ENCODE data around the gene SUSD2. TPM values are rescaled to one million over a fixed set of nuclear protein-coding genes. Genes with fewer than 3 reads are reported as not detected.
A peak's percentile ranks its signal among the peaks of the same experiment; 100 is the strongest.

SUSD2 gene
- total and polyA plus RNA-seq, 4 donors: 0.14 to 2.5 (median 0.52) TPM

- Histone ChIP-seq H3K9ac (ENCODE audit: low read depth in 1 of 2, low read length in 2 of 2) (no peak overlapping the region), H3K36me3 (ENCODE audit: control insufficient read depth in 4 of 4, insufficient read depth in 3 of 4, low read depth in 1 of 4, low read length in 3 of 4) (no peaks in the 10 kb centered on the region), H3K9me3 (ENCODE audit: control insufficient read depth in 4 of 4, low read length in 3 of 4) (no peaks in the 10 kb centered on the region), H3K27ac (ENCODE audit: low read depth in 1 of 2, low read length in 2 of 2) (peak overlapping the region in 1 of 2 donors; percentile 30), H3K4me1 (ENCODE audit: control insufficient read depth in 4 of 4, insufficient read depth in 4 of 4, low read length in 3 of 4) (peaks cover 9 to 25% (median 13%) of the 10 kb centered on the region in 4 donors), H3K4me3 (ENCODE audit: low read depth in 1 of 3, low read length in 3 of 3) (no peak overlapping the region), H3K27me3 (ENCODE audit: control insufficient read depth in 4 of 4, insufficient read depth in 4 of 4, low read length in 3 of 4) (no peaks in the 10 kb centered on the region)
- TF ChIP-seq SP1 (IDR thresholded peaks at IDR 0.05) (no peak), YY1 (IDR thresholded peaks at IDR 0.05) (no peak), NR2F2 (IDR thresholded peaks at IDR 0.05) (no peak), ATF3 (IDR thresholded peaks at IDR 0.05) (no peak), CTCF (IDR thresholded peaks at IDR 0.05; ENCODE audit: low read depth, low read length, missing input control) (no peak), MAX (IDR thresholded peaks at IDR 0.05) (no peak), EGR1 (IDR thresholded peaks at IDR 0.05; ENCODE audit: low read depth in 2 of 2) (no peak), JUND (IDR thresholded peaks at IDR 0.05) (no peak), REST (IDR thresholded peaks at IDR 0.05) (no peak)
- WGBS: 82% methylated on average over 3 of the region's 3 CpGs
- DNase-seq (ENCODE audit: low spot score): no peak
Measured at GRCh38 chr22:24153353-24153752, 27.9 kb upstream of the SUSD2 start.

- no peak for DNase-seq (ENCODE audit: low spot score)
- WGBS: 87% methylated on average over 7 of the region's 7 CpGs
- Histone ChIP-seq H3K4me1 (ENCODE audit: control insufficient read depth in 4 of 4, insufficient read depth in 4 of 4, low read length in 3 of 4) (peaks cover 9 to 25% (median 13%) of the 10 kb centered on the region in 4 donors), H3K27me3 (ENCODE audit: control insufficient read depth in 4 of 4, insufficient read depth in 4 of 4, low read length in 3 of 4) (no peaks in the 10 kb centered on the region), H3K27ac (ENCODE audit: low read depth in 1 of 2, low read length in 2 of 2) (peak overlapping the region in 1 of 2 donors; percentile 30), H3K36me3 (ENCODE audit: control insufficient read depth in 4 of 4, insufficient read depth in 3 of 4, low read depth in 1 of 4, low read length in 3 of 4) (no peaks in the 10 kb centered on the region), H3K9ac (ENCODE audit: low read depth in 1 of 2, low read length in 2 of 2) (no peak overlapping the region), H3K9me3 (ENCODE audit: control insufficient read depth in 4 of 4, low read length in 3 of 4) (no peaks in the 10 kb centered on the region), H3K4me3 (ENCODE audit: low read depth in 1 of 3, low read length in 3 of 3) (no peak overlapping the region)
- TF ChIP-seq TAF1 (conservative IDR thresholded peaks at IDR 0.05): no peak
- TF ChIP-seq YY1 (IDR thresholded peaks at IDR 0.05): no peak
- TF ChIP-seq ATF3 (IDR thresholded peaks at IDR 0.05): no peak
- no peak for TF ChIP-seq MAX (IDR thresholded peaks at IDR 0.05)
- TF ChIP-seq CTCF (IDR thresholded peaks at IDR 0.05; ENCODE audit: low read depth, low read length, missing input control): no peak
- TF ChIP-seq SP1 (IDR thresholded peaks at IDR 0.05): no peak
- no peak for TF ChIP-seq GABPA (IDR thresholded peaks at IDR 0.05 in 1 of 2, conservative IDR thresholded peaks at IDR 0.05 in 1 of 2)
- TF ChIP-seq JUND (IDR thresholded peaks at IDR 0.05): no peak
- TF ChIP-seq EGR1 (IDR thresholded peaks at IDR 0.05; ENCODE audit: low read depth in 2 of 2): no peak
Measured at GRCh38 chr22:24153959-24154358, 27.3 kb upstream of the SUSD2 start.
